H1 (cell line): ENCODE results near the gene IGFBP1. TPM values are rescaled to one million over a fixed set of nuclear protein-coding genes. Genes with fewer than 3 reads are reported as not detected.

Experiments used
- CTCF ChIA-PET: fragments of 300-600 bp; sonication (Branson Sonifier 250); formaldehyde crosslinking; loops from one replicate; lab custom pipeline; 2021; ENCODE audit not compliant: partially characterized antibody; lab: Charles Lee
- POLR2A ChIA-PET: fragments of 300-600 bp; sonication (Branson Sonifier 250); formaldehyde crosslinking; loops from one replicate; lab custom pipeline; 2021; ENCODE audit warnings: inconsistent platforms; ENCODE audit not compliant: partially characterized antibody; lab: Charles Lee
- DNase-seq, 2 experiments: peaks; one replicate each; pipeline versions ENCODE4 v3.0.0 to v3.0.0-alpha.2; 2010 to 2022; ENCODE audit warnings: low spot score in 2 of 2, low read depth in 1 of 2, mixed read lengths in 1 of 2
- FAIRE-seq: peaks from 2 replicates; lab custom pipeline; 2011; peaks lifted over from hg19 to GRCh38; lab: Jason Lieb, UNC
- H2AFZ ChIP-seq: 2 replicates; pipeline ENCODE4 v1.8.1; 2012; ENCODE audit warnings: low read length, inconsistent platforms
- H2AK5ac ChIP-seq: 2 replicates; pipeline ENCODE4 v1.6.1; 2013; ENCODE audit warnings: low read depth, low read length
- H2BK120ac ChIP-seq: replicated peaks from 2 replicates; pipeline ENCODE3; 2013; ENCODE audit warnings: low read depth, low read length, inconsistent platforms
- H2BK12ac ChIP-seq: 2 replicates; pipeline ENCODE4 v1.6.1; 2013; ENCODE audit warnings: low read depth, low read length
- H2BK15ac ChIP-seq: 2 replicates; pipeline ENCODE4 v1.6.1; 2013; ENCODE audit warnings: low read length
- H2BK20ac ChIP-seq: 2 replicates; pipeline ENCODE4 v1.6.1; 2013; ENCODE audit warnings: low read length
- H2BK5ac ChIP-seq: 2 replicates; pipeline ENCODE4 v1.6.1; 2013; ENCODE audit warnings: low read depth, low read length
- H3K14ac ChIP-seq: 2 replicates; pipeline ENCODE4 v1.6.1; 2013; ENCODE audit warnings: inconsistent platforms; ENCODE audit not compliant: insufficient read length
- H3K18ac ChIP-seq: 2 replicates; pipeline ENCODE4 v1.6.1; 2013; ENCODE audit warnings: low read length; ENCODE audit errors: extremely low read depth
- H3K23ac ChIP-seq: 2 replicates; pipeline ENCODE4 v1.6.1; 2013; ENCODE audit warnings: inconsistent platforms; ENCODE audit not compliant: insufficient read length
- H3K23me2 ChIP-seq: 2 replicates; pipeline ENCODE4 v1.6.1; 2013; ENCODE audit warnings: low read depth, low read length
- H3K27ac ChIP-seq: 2 replicates; pipeline ENCODE4 v1.6.1; 2011; ENCODE audit warnings: low read depth, low read length, inconsistent platforms
- H3K27me3 ChIP-seq, 4 experiments: replicated peaks in 1 of 4; 1 replicate in 1 of 4; 2 replicates in 3 of 4; pipeline versions ENCODE4 v1.6.1 to v1.8.1; 2011 to 2013; ENCODE audit warnings: low read length in 3 of 4, mild to moderate bottlenecking in 3 of 4, inconsistent platforms in 2 of 4, mixed read lengths in 2 of 4, moderate library complexity in 1 of 4; ENCODE audit not compliant: control insufficient read depth in 3 of 4, insufficient read depth in 3 of 4; ENCODE audit errors: extremely low read depth in 1 of 4
- H3K36me3 ChIP-seq, 4 experiments: 2 replicates each; pipeline versions ENCODE4 v1.6.1 to v1.8.1; 2011 to 2013; ENCODE audit warnings: mild to moderate bottlenecking in 4 of 4, low read length in 3 of 4, moderate library complexity in 2 of 4, control low read depth in 1 of 4, inconsistent platforms in 1 of 4; ENCODE audit not compliant: insufficient read depth in 4 of 4, control insufficient read depth in 2 of 4
- H3K4ac ChIP-seq: replicated peaks from 2 replicates; pipeline ENCODE3; 2013; ENCODE audit warnings: low read length, low read depth, mixed read lengths, inconsistent platforms; ENCODE audit not compliant: insufficient read length
- H3K4me1 ChIP-seq, 4 experiments: replicated peaks in 1 of 4; 1 replicate in 1 of 4; 2 replicates in 3 of 4; pipeline versions ENCODE4 v1.6.1 to v1.8.1; 2011 to 2013; ENCODE audit warnings: low read length in 3 of 4, inconsistent platforms in 2 of 4, mixed read lengths in 1 of 4; ENCODE audit not compliant: insufficient read depth in 4 of 4, control insufficient read depth in 3 of 4
- H3K4me2 ChIP-seq, 2 experiments: 2 replicates each; pipeline versions ENCODE4 v1.6.1 to v1.8.1; 2011 to 2013; ENCODE audit warnings: low read depth in 2 of 2, low read length in 2 of 2, control low read depth in 1 of 2, inconsistent platforms in 1 of 2, mild to moderate bottlenecking in 1 of 2; ENCODE audit not compliant: insufficient read depth in 1 of 2
- H3K4me3 ChIP-seq, 4 experiments: fragments of 200-600, 300-600 bp in 1 of 4; sonication (generic), shearing (Covaris generic), sonication (Bioruptor Twin) in 1 of 4; 2 replicates each; pipeline versions ENCODE4 v1.5.1 to v1.8.1; 2011 to 2016; ENCODE audit warnings: low read length in 4 of 4, low read depth in 3 of 4, control low read depth in 2 of 4, inconsistent platforms in 2 of 4, mild to moderate bottlenecking in 2 of 4, mixed read lengths in 1 of 4, moderate library complexity in 1 of 4; ENCODE audit not compliant: insufficient read depth in 2 of 4; ENCODE audit errors: extremely low read depth in 1 of 4
- H3K56ac ChIP-seq: replicated peaks from 2 replicates; pipeline ENCODE3; 2013; ENCODE audit warnings: low read depth, mild to moderate bottlenecking, mixed read lengths, low read length, inconsistent platforms; ENCODE audit not compliant: insufficient read length
- H3K79me1 ChIP-seq: 2 replicates; pipeline ENCODE4 v1.6.1; 2013; ENCODE audit warnings: low read depth, low read length, control low read depth
- H3K79me2 ChIP-seq, 2 experiments: 2 replicates each; pipeline versions ENCODE4 v1.6.1 to v1.8.1; 2012 to 2013; ENCODE audit warnings: low read length in 2 of 2, mild to moderate bottlenecking in 2 of 2, inconsistent platforms in 1 of 2; ENCODE audit not compliant: insufficient read depth in 2 of 2, control insufficient read depth in 1 of 2
- H3K9ac ChIP-seq, 4 experiments: replicated peaks in 1 of 4; 1 replicate in 1 of 4; 2 replicates in 3 of 4; pipeline versions ENCODE4 v1.6.1 to v1.8.1; 2011 to 2013; ENCODE audit warnings: low read depth in 3 of 4, low read length in 3 of 4, control low read depth in 2 of 4, mild to moderate bottlenecking in 2 of 4, moderate library complexity in 2 of 4, inconsistent platforms in 1 of 4; ENCODE audit errors: extremely low read depth in 1 of 4
- H3K9me3 ChIP-seq, 2 experiments: 2 replicates each; pipeline versions ENCODE4 v1.6.1 to v1.8.1; 2012 to 2013; ENCODE audit warnings: mild to moderate bottlenecking in 2 of 2, moderate library complexity in 2 of 2, control low read depth in 1 of 2, inconsistent platforms in 1 of 2, low read depth in 1 of 2, low read length in 1 of 2, mixed read lengths in 1 of 2; ENCODE audit not compliant: insufficient read depth in 2 of 2
- H4K20me1 ChIP-seq, 2 experiments: replicated peaks in 1 of 2; 2 replicates each; pipeline versions ENCODE3 to v1.8.1; 2011 to 2013; ENCODE audit warnings: inconsistent platforms in 2 of 2, low read length in 2 of 2, mild to moderate bottlenecking in 1 of 2; ENCODE audit not compliant: insufficient read depth in 2 of 2, control insufficient read depth in 1 of 2
- H4K5ac ChIP-seq: 2 replicates; pipeline ENCODE4 v1.6.1; 2013; ENCODE audit warnings: low read length, low read depth, mixed read lengths, inconsistent platforms; ENCODE audit not compliant: insufficient read length
- H4K8ac ChIP-seq: 2 replicates; pipeline ENCODE4 v1.8.0; 2013; ENCODE audit warnings: mild to moderate bottlenecking, moderate library complexity, low read length, inconsistent platforms; ENCODE audit not compliant: insufficient read depth; ENCODE audit errors: extremely low read depth
- H4K91ac ChIP-seq: replicated peaks from 2 replicates; pipeline ENCODE3; 2013; ENCODE audit warnings: low read length, mixed read lengths, inconsistent platforms; ENCODE audit not compliant: insufficient read length
- TAF1 ChIP-seq: IDR thresholded peaks from 2 replicates; pipeline ENCODE4 v1.6.1; 2011; ENCODE audit warnings: mild to moderate bottlenecking, low read depth, low read length
- WGBS, 2 experiments: shearing (Covaris generic) in 1 of 2; methylation state at CpG; one replicate each; pipeline versions ENCODE4 v1.1.6 to v1.1.7; 2013 to 2015; ENCODE audit warnings: low lambda C conversion rate in 2 of 2, mixed read lengths in 2 of 2, inconsistent platforms in 1 of 2, low coverage in 1 of 2, missing lambda C conversion rate in 1 of 2; ENCODE audit not compliant: insufficient replicate concordance in 2 of 2, insufficient coverage in 1 of 2, insufficient read length in 1 of 2; ENCODE audit errors: extremely low coverage in 1 of 2, missing lambda C conversion rate in 1 of 2; 5-methylcytosine and 5-hydroxymethylcytosine counted together
- polyA plus RNA-seq, 7 experiments: library from polyadenylated mRNA; depleted of rRNA in 3 of 7; stranded (reverse) in 5 of 7; unstranded in 2 of 7; fragments of >200 nt in 5 of 7; fragments of 200-250 nt in 2 of 7; gene quantifications; 1 replicate in 5 of 7; 2 replicates in 1 of 7; 4 replicates in 1 of 7; pipeline versions ENCODE4 v1.2.1 to v1.2.3, GENCODE V29; 2011 to 2013; ENCODE audit warnings: missing spikeins in 2 of 7, mixed read lengths in 2 of 7
- total RNA-seq: library from RNA; stranded (reverse); fragmentation: NEBNext Ultra II Directional; extraction: Animal tissue kit (Norgen Biotek cat#: 25700); gene quantifications from 2 replicates; pipeline ENCODE4 v1.2.1, GENCODE V29; 2021

The IGFBP1 gene
- total and polyA plus RNA-seq, 2 of the 8 experiments (the other 6 are each of a cell fraction or from before 2014, with no cell fraction given): not detected

GRCh38 chr7:45901566-45901965 lies 13.3 kb downstream of the IGFBP1 start:
- Histone ChIP-seq H3K27ac (no peak overlapping the region), H3K23me2 (no peaks in the 10 kb centered on the region), H3K79me1 (no peaks in the 10 kb centered on the region), H4K5ac (no peak overlapping the region), H2AK5ac (no peak overlapping the region), H4K20me1 (no peaks in the 10 kb centered on the region), H3K27me3 (peaks cover 0 to 2% (median under 1%) of the 10 kb centered on the region in 4 experiments; a peak in 2 of 7 replicates), H3K36me3 (no peaks in the 10 kb centered on the region), H4K8ac (no peak overlapping the region), H3K4me3 (no peak overlapping the region), H3K9me3 (no peaks in the 10 kb centered on the region), H3K79me2 (no peaks in the 10 kb centered on the region), H3K14ac (no peak overlapping the region), H3K9ac (no peak overlapping the region), H2AFZ (no peak overlapping the region), H3K18ac (no peak overlapping the region), H3K4ac (no peak overlapping the region), H3K56ac (no peak overlapping the region), H2BK12ac (no peak overlapping the region), H2BK20ac (no peak overlapping the region), H3K4me1 (no peaks in the 10 kb centered on the region), H2BK120ac (no peak overlapping the region), H2BK5ac (no peak overlapping the region), H2BK15ac (no peak overlapping the region), H3K23ac (no peak overlapping the region), H3K4me2 (no peak overlapping the region), H4K91ac (no peak overlapping the region)
- FAIRE-seq (no peak), DNase-seq (no peak)
- 94% methylated on average over 1 of the region's 1 CpG; no CpG with 5 or more reads in 1 of the 2 experiments for WGBS, 2 experiments
- ChIA-PET POLR2A (no interaction called here), CTCF (interaction anchor here (1.0 to 2.4 kb wide), 6 partner anchors 9 to 29 kb away, joined by 4 to 20 read pairs (median 6); partner anchors contain the start of gene CCDC201)
- no peak for TF ChIP-seq TAF1
